Lung (tissue), 12 donors: ENCODE data around the gene GABBR1. TPM values are rescaled to one million over a fixed set of nuclear protein-coding genes. Genes with fewer than 3 reads are reported as not detected.

Experiments used
- ATAC-seq: fragments of 200-7000 bp; cut with Tn5 transposase; one replicate; pipeline ENCODE4 v1.9.1; 2020; ENCODE audit warnings: moderate number of reproducible peaks; ENCODE audit not compliant: insufficient read depth, low FRiP score
- DNase-seq, 3 donors: peaks; one replicate each; pipeline ENCODE4 v3.0.0-alpha.2; 2013 to 2017
- H3K27ac ChIP-seq, 2 donors: one replicate each; pipeline ENCODE4 v1.5.1; 2013; ENCODE audit warnings: mild to moderate bottlenecking in 2 of 2, moderate library complexity in 2 of 2, control low read depth in 1 of 2, inconsistent platforms in 1 of 2, low read depth in 1 of 2, low read length in 1 of 2
- H3K27me3 ChIP-seq, 3 donors: one replicate each; pipeline ENCODE4 v1.5.1; 2013; ENCODE audit warnings: low read length in 2 of 3; ENCODE audit not compliant: control insufficient read depth in 3 of 3, insufficient read depth in 3 of 3
- H3K36me3 ChIP-seq, 4 donors: one replicate each; pipeline ENCODE4 v1.5.1; 2013; ENCODE audit warnings: low read length in 4 of 4, mild to moderate bottlenecking in 1 of 4, moderate library complexity in 1 of 4; ENCODE audit not compliant: control insufficient read depth in 4 of 4, insufficient read depth in 4 of 4
- H3K4me1 ChIP-seq, 5 donors: one replicate each; pipeline ENCODE4 v1.5.1; 2013; ENCODE audit warnings: low read length in 5 of 5, mild to moderate bottlenecking in 2 of 5, moderate library complexity in 1 of 5; ENCODE audit not compliant: control insufficient read depth in 5 of 5, insufficient read depth in 5 of 5
- H3K4me3 ChIP-seq: one replicate; pipeline ENCODE4 v1.5.1; 2013; ENCODE audit warnings: mild to moderate bottlenecking, control low read depth, moderate library complexity
- H3K9ac ChIP-seq, 2 donors: one replicate each; pipeline ENCODE4 v1.5.1; 2013; ENCODE audit warnings: low read length in 2 of 2, control low read depth in 1 of 2; ENCODE audit not compliant: insufficient read depth in 1 of 2
- H3K9me3 ChIP-seq, 4 donors: one replicate each; pipeline ENCODE4 v1.5.1; 2013; ENCODE audit warnings: low read length in 3 of 4, mild to moderate bottlenecking in 1 of 4, moderate library complexity in 1 of 4; ENCODE audit not compliant: control insufficient read depth in 4 of 4, insufficient read depth in 3 of 4
- WGBS, 2 donors: extraction: QIAGEN DNeasy Blood & Tissue Kit; methylation state at CpG; one replicate each; pipeline ENCODE4 v1.1.7; 2013; 5-methylcytosine and 5-hydroxymethylcytosine counted together
- polyA plus RNA-seq, 2 donors: library from polyadenylated mRNA; stranded (reverse); fragments of 200-250 nt; gene quantifications; one replicate each; pipeline ENCODE4 v1.2.1, GENCODE V29; 2013
- total RNA-seq, 2 donors: library from RNA; depleted of rRNA in 1 of 2; stranded (reverse); fragments of >200 nt in 1 of 2; gene quantifications; one replicate each; pipeline ENCODE4 v1.2.1, GENCODE V29; 2014 to 2021
- TF ChIP-seq, protein P1 (sequence below): IDR thresholded peaks from 2 replicates; pipeline ENCODE4 v1.5.1; 2012; ENCODE audit warnings: mild to moderate bottlenecking; ENCODE audit errors: control extremely low read depth, extremely low read depth
- donor health status: control.
- donor health status: control.
- donor health status: Bipolar disorder and iron deficiency.
- donor health status: healthy.
- donor health status: DM: yes; HTN: yes; CAD: no.

Gene GABBR1
- total and polyA plus RNA-seq, 4 donors = 12.9 to 35.7 (median 25.0) TPM

DNA sequence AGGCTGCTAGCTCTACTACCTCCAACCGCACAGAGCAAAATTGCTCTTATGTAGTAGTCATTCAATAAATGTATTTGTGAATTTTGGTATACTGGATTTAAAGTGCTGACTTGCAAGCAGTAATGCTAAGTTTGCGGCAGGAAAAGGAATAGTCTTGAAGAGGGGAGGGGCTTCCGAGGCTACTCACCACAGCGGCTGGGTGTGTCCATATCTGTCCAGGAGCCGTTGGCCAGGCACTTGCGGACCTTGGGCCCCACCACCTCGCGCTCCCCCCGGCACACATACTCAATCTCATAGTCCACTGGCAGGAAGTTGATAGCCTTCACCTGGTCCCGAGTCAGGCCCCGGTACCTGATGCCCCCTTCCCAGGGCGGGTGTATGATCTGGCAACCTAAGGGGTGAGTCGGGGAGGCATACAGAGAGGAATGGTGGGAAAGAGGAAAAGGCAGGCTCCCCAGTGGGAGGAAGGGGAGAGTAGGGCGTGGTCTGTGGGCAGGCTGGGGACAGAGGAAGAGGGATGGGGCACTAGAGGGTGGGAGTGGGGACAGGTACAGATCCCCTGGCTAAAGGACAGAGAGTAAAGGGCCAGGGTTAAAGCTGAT, 1.7 kb downstream of the GABBR1 start:
- no peaks in the 10 kb centered on the region for H3K27me3 ChIP-seq
- H3K4me3 ChIP-seq = no peak overlapping the region
- WGBS, 2 donors = 74 to 76% methylated on average over 14 of the region's 14 CpGs
- ATAC-seq (no peak), DNase-seq (no peak)
- H3K9me3 ChIP-seq = no peaks in the 10 kb centered on the region
- peaks cover 0 to 24% (median 15%) of the 10 kb centered on the region in 5 donors for H3K4me1 ChIP-seq
- TF ChIP-seq, protein P1, sequence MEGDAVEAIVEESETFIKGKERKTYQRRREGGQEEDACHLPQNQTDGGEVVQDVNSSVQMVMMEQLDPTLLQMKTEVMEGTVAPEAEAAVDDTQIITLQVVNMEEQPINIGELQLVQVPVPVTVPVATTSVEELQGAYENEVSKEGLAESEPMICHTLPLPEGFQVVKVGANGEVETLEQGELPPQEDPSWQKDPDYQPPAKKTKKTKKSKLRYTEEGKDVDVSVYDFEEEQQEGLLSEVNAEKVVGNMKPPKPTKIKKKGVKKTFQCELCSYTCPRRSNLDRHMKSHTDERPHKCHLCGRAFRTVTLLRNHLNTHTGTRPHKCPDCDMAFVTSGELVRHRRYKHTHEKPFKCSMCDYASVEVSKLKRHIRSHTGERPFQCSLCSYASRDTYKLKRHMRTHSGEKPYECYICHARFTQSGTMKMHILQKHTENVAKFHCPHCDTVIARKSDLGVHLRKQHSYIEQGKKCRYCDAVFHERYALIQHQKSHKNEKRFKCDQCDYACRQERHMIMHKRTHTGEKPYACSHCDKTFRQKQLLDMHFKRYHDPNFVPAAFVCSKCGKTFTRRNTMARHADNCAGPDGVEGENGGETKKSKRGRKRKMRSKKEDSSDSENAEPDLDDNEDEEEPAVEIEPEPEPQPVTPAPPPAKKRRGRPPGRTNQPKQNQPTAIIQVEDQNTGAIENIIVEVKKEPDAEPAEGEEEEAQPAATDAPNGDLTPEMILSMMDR = no peak
- no peaks in the 10 kb centered on the region for H3K36me3 ChIP-seq
- H3K9ac ChIP-seq = no peak overlapping the region
- H3K27ac ChIP-seq = no peak overlapping the region

DNA sequence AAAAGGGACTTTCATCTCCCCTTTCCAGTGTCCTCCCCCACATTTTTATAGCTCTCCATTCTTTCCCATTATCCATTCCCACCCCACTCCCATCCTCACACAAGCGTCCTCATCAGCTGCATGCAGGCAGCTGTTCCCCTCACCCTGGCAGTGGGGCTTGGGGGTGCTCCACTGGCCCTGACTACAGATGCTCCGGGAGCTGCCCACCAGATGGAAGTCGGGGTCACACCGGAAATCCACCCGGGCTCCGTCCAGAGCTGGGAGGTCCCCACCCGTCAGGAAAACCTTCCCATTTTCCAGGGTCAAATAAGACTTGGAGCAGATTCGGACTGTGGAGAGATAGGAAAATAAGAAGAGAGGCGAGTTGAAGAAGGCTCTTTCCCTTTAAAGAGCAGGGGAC, 2.7 kb downstream of the GABBR1 start:
- Histone ChIP-seq H3K36me3 (no peaks in the 10 kb centered on the region), H3K9ac (no peak overlapping the region), H3K4me1 (peaks cover 0 to 24% (median 15%) of the 10 kb centered on the region in 5 donors), H3K27ac (no peak overlapping the region), H3K27me3 (no peaks in the 10 kb centered on the region), H3K4me3 (no peak overlapping the region), H3K9me3 (no peaks in the 10 kb centered on the region)
- no peak for DNase-seq
- ATAC-seq = no peak
- 89 to 90% methylated on average over 9 of the region's 9 CpGs for WGBS, 2 donors
- TF ChIP-seq, protein P1 = no peak

DNA sequence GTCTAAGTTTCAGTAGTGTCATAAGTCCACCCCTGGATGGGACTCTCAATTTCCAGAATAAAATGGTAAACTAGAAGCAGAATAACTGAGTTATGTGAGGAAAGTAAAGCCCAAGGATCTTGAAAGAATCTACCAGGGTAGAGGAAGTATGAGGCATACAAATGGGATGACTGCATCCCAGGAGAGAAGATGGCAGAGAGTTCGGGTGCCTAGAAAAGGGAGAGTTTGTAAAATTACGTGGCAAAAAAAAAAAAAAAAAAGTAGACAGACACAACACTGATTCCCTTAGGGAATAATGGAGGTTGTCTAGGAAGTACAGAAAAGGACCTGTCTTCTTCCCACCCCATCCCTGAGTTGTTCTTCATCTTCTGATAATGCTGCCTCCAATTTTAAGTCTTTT, 3.4 kb downstream of the GABBR1 start:
- DNase-seq = no peak
- Histone ChIP-seq H3K27me3 (no peaks in the 10 kb centered on the region), H3K9me3 (no peaks in the 10 kb centered on the region), H3K4me3 (no peak overlapping the region), H3K9ac (no peak overlapping the region), H3K36me3 (no peaks in the 10 kb centered on the region), H3K4me1 (peaks cover 0 to 24% (median 15%) of the 10 kb centered on the region in 5 donors), H3K27ac (no peak overlapping the region)
- TF ChIP-seq, protein P1 = no peak
- ATAC-seq = no peak
- 87 to 89% methylated on average over 2 of the region's 2 CpGs for WGBS, 2 donors
